HG02840 (cell line): Measurements from ENCODE around the gene PGLYRP1.

Source experiments
- ATAC-seq: cut with Tn5 transposase; IDR thresholded peaks from one replicate; pipeline ENCODE4 v1.9.1; 2021; ENCODE audit warnings: mild to moderate bottlenecking, moderate library complexity, moderate number of reproducible peaks; ENCODE audit not compliant: unreplicated experiment, low FRiP score

Gene PGLYRP1

GRCh38 chr19:46022431-46023310, at the start of gene PGLYRP1:
Gene PGLYRP1, minus strand, starts transcription at chr19:46023053. Its CDS starts 32 bp downstream, at chr19:46023021.
- no peak for ATAC-seq

GRCh38 chr19:46069806-46070341, 47.0 kb upstream of the PGLYRP1 start:
- ATAC-seq: no peak

GRCh38 chr19:46068345-46069258, 45.7 kb upstream of the PGLYRP1 start:
- no peak for ATAC-seq

- ATAC-seq: no peak
These were observed 44.8 kb upstream of the PGLYRP1 start for GRCh38 chr19:46067691-46068090.

- no peak for ATAC-seq
These were observed 43.6 kb upstream of the PGLYRP1 start for GRCh38 chr19:46066471-46066870.

GRCh38 chr19:46065486-46066071, 42.7 kb upstream of the PGLYRP1 start:
- no peak for ATAC-seq

- no peak for ATAC-seq
These were observed 40.3 kb upstream of the PGLYRP1 start for GRCh38 chr19:46063201-46063600.

- no peak for ATAC-seq
These were observed 37.2 kb upstream of the PGLYRP1 start for GRCh38 chr19:46060012-46060411.

GRCh38 chr19:46058778-46059177, 35.9 kb upstream of the PGLYRP1 start:
- ATAC-seq: no peak

- no peak for ATAC-seq
These were observed 33.7 kb upstream of the PGLYRP1 start for GRCh38 chr19:46056536-46056935.

- no peak for ATAC-seq
These were observed 30.0 kb upstream of the PGLYRP1 start for GRCh38 chr19:46052896-46053295.

- ATAC-seq: no peak
These were observed 26.7 kb upstream of the PGLYRP1 start for GRCh38 chr19:46049597-46049996.

DNA sequence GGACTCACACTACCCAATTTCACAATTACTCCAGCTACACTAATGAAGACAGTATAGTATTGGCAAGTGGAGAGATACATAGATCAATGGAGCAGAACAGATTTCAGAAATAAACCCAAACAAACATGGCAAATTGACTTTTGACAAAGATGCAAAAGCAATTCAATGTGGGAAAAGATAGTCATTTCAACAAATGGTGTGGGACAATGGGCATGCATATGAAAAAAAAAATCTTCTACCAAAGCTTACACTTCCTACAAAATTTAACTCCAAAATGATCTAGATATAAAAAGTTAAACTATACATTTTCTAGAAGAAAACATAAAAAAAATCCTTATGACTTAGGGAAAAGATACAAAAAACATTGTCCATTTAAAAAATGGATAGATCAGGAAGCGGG, 20.7 kb upstream of the PGLYRP1 start:
- no peak for ATAC-seq

- no peak for ATAC-seq
These were observed 19.5 kb upstream of the PGLYRP1 start for GRCh38 chr19:46042252-46042883.

- no peak for ATAC-seq
These were observed 18.2 kb upstream of the PGLYRP1 start, which contains the start of gene IGFL4 for GRCh38 chr19:46040952-46041500. Gene IGFL4, minus strand, starts transcription at chr19:46041002. Its CDS starts 40 bp downstream, at chr19:46040962.

GRCh38 chr19:46040125-46040524, 17.3 kb upstream of the PGLYRP1 start:
- ATAC-seq: no peak

GRCh38 chr19:46036744-46037128, 13.9 kb upstream of the PGLYRP1 start:
- ATAC-seq: no peak

DNA sequence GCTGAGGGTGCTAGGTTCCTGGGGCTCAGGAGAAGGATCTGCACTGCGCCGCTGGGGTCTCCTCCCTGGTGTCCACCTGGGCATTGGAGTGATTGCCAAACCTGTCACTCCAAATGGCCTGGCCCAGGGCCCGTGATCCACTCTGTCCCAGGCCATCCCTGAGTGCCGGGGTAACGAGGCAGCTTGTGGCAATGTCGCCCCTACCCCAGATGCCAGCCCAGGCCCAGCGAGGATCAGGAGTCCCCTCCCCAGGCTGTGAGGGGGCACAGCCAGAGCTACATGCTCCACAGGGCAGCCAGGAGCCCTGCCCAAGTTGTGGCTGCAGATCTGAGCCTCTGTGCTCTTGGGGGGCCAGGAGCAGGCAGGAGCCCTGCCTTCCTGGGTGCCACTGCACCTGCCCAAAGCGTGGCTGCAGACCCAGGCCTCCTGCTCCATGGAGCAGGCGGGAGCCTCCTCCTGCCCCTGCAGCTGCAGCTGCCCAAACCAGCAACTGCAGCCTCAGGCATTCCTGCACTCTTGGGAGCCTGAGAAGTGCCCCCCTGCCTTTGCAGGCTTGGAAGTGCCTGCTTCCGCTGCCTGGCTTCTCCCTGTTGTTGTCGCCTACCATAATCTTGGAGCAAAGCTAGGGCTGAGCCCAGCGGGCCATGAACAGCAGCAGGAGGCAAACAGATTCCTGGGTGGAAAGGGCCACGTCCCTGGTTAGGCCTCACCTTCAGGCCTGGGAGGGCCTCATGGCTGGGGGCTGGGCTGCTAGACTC, 13.3 kb upstream of the PGLYRP1 start:
- no peak for ATAC-seq

GRCh38 chr19:46035546-46035945, 12.7 kb upstream of the PGLYRP1 start:
- ATAC-seq: no peak
